ENCODE results near the gene RPS5.
A peak's percentile ranks its signal among the peaks of the same experiment; 100 is the strongest.
"Not testable (repeated sequence)": the region's sequence is repeated elsewhere in the genome, so short reads cannot be mapped to it uniquely, and the experiment has no call there.

Gene RPS5

GRCh38 chr19:58408152-58409009, 21.3 kb downstream of the RPS5 start, which contains the start of gene ZNF584:
Gene ZNF584, plus strand, starts transcription at chr19:58408649. Its CDS starts 499 bp downstream, at chr19:58409148.
- DNase-seq = peak; percentile 99

GRCh38 chr19:58409010-58409790, 22.1 kb downstream of the RPS5 start:
- DNase-seq = peak; percentile 66

GRCh38 chr19:58416604-58417003, 29.5 kb downstream of the RPS5 start:
- DNase-seq = no peak

GRCh38 chr19:58417071-58417470, 30.0 kb downstream of the RPS5 start:
- no peak for DNase-seq

- DNase-seq = no peak
These were observed 41.5 kb downstream of the RPS5 start for GRCh38 chr19:58428617-58429016.

GRCh38 chr19:58429745-58430144, 42.7 kb downstream of the RPS5 start:
- no peak for DNase-seq

GRCh38 chr19:58434217-58434616, 47.1 kb downstream of the RPS5 start:
- no peak for DNase-seq

GRCh38 chr19:58439576-58440554, 52.8 kb downstream of the RPS5 start, which contains the start of gene ZNF132:
Gene ZNF132, minus strand, starts transcription at chr19:58440153. Its CDS starts 332 bp downstream, at chr19:58439821.
- no peak for DNase-seq

GRCh38 chr19:58440556-58440955, 53.5 kb downstream of the RPS5 start:
- DNase-seq = no peak

- not testable (repeated sequence) for DNase-seq
These were observed 55.9 kb downstream of the RPS5 start for GRCh38 chr19:58442986-58443385.

All from NCI-H69 (cell line).